GM12872 (cell line): ENCODE results near the gene FUT3.

Source experiments
- TF ChIP-seq, protein P1 (sequence below): IDR thresholded peaks from 3 replicates; pipeline ENCODE4 v1.5.1; 2011; ENCODE audit warnings: low read depth, mild to moderate bottlenecking, low read length, moderate library complexity; ENCODE audit not compliant: insufficient read depth

FUT3 gene

DNA sequence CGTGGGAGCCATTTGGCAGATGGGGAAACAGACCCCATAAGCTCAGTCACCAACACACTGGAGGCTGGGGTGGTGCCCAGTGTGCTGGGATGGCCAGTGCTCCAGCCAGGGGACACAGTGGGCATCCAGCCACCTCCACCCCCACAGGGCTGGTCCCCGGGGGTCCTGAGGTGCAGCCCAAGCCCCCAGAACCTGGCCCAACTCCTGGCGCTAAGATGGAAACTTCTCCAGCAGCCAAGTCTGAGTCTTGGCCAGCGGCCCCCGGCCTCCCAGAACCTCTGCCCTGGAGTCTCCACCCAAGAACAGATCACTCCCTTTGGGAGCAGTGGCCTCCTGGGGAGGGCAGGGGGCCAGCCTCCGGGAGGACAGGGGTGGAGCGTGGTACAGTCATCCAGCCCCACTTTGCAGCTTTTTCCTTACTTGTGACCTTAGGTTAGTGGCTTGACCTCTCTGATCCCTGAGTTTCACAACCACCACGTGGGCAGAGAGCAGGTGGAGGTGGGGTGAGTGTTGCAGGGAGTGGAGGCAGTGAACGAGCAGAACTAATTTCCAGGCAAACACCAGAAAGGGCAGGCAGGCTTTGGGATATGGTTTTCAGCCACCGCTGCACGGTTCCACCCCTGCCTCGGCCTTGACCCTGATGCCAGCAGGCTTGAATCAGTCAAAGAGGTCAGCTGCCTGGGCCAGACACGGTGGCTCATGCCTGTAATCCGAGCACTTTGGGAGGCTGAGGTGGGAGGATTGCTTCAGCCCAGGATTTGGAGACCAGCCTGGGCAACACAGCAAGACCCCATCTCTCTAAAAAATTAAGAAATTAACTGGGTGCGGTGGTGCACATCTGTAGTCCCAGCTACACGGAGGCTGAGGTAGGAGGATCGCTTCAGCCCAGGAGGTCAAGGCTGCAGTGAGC, 50.6 kb downstream of the FUT3 start:
- TF ChIP-seq, protein P1, sequence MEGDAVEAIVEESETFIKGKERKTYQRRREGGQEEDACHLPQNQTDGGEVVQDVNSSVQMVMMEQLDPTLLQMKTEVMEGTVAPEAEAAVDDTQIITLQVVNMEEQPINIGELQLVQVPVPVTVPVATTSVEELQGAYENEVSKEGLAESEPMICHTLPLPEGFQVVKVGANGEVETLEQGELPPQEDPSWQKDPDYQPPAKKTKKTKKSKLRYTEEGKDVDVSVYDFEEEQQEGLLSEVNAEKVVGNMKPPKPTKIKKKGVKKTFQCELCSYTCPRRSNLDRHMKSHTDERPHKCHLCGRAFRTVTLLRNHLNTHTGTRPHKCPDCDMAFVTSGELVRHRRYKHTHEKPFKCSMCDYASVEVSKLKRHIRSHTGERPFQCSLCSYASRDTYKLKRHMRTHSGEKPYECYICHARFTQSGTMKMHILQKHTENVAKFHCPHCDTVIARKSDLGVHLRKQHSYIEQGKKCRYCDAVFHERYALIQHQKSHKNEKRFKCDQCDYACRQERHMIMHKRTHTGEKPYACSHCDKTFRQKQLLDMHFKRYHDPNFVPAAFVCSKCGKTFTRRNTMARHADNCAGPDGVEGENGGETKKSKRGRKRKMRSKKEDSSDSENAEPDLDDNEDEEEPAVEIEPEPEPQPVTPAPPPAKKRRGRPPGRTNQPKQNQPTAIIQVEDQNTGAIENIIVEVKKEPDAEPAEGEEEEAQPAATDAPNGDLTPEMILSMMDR, result no peak

DNA sequence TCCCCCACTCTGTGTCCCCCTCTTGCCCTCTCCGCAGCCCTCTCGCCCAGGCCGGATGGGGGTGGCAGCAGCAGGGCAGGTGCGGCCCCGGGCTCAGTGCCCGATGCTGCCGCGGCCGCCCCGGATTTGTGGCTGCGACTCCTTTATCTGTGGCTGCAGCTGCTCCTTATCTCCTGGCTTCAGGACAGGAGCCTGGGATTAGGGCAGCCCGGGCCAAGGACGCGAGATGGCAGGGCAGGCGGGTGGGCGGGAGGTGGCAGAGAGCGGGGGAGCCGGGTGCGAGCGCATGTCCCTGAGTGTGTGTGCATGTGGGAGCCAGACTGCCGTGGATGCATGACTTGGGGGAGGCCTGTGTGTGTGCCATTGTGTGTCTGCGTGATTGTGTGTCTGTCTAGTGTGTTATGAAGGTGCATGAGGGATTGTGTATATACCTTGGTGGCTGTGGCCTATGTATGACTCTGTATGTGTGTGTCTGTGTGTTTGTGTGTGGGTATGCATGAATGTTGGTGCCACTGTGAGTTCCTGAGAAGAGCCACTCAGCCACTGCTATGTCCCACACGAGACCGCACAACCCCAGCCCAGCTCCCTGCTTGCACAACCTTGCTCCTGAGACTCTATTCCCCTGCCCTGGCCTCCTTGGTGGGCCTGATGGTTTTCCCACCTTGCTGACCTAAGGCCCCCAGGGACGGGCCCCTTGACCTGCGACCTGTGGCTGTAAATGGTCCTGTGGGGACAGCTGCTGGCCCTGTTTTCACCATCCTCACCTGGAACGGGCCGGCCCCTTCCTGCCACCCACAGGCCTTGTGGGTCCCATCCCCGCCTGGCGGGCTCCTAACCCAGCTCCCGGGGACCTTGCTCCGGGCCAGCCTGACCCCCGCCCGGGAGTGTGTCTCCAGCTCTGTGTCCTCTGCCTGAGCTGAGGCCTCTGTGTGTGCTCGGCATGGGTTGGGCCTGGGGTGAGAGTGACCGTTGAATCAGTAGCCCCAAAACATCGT, 51.7 kb downstream of the FUT3 start:
- TF ChIP-seq, protein P1, result no peak

DNA sequence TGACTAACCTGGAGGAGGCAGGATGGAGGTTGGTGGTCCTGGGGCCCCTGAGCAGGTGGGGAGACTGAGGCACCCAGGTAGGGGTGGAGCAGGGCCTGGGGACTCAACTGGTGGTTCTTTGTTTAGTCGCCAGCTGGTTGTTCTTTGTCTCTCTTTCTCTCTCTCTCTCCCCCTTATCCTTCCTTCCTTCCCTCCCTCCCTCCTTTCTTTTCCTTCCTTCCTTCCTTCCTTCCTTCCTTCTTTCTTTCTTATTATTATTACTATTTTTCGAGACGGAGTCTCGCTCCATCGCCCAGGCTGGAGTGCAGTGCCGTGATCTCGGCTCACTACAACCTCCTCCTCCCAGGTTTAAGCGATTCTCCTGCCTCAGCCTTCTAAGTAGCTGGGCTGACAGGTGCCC, 53.0 kb downstream of the FUT3 start:
- TF ChIP-seq, protein P1, result no peak

DNA sequence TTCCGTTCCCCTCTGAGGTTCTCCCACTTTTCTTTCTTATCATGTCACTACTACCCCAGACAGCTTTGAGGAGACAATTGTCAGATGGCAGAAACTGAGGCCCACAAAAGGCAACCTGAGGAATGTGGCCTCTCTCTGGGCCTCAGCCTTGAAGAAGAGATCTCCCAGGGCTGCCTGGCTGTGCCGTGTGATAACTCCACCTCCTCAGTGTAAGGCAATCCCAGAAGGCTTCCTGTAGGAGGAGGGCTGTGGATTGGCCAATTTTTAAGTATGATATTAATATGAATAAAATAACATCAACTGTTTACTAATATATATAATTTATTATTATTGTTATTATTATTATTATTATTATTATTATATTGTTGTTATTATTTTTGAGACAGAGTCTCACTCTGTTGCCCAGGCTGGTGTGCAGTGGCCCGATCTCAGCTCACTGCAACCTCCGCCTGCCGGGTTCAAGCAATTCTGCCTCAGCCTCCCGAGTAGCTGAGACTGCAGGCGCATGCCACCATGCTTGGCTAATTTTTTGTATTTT, 55.8 kb downstream of the FUT3 start:
- TF ChIP-seq, protein P1, result no peak

DNA sequence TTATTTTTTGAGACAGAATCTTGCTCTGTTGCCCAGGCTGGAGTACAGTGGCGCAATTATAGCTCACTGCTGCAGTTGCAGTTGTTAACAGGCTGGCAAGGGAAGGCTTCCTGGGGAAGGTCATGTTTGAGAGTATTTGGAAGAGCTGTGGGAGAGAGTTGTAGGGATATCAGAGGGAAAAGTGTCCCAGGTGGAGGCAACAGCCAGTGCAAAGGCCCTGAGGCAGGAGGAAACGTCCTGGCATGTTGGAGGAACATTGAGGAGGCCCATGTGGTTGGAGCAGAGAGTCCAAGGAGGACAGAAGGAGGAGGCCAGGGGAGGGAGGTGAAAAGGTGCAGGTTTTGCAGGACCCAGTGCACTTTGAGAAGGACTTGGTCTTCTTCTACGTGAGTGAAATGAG, 58.1 kb downstream of the FUT3 start:
- TF ChIP-seq, protein P1, result no peak
